Measurements from ENCODE around the gene DDC.

The DDC gene

GRCh38 chr7:50513166-50513871 is 51.9 kb downstream of the DDC start:
- DNase-seq: no peak

GRCh38 chr7:50512384-50512783 is 52.8 kb downstream of the DDC start:
- DNase-seq: no peak

GRCh38 chr7:50509459-50509858 is 55.7 kb downstream of the DDC start:
- no peak for DNase-seq

- no peak for DNase-seq
These were observed 56.7 kb downstream of the DDC start for GRCh38 chr7:50508471-50508943.

- no peak for DNase-seq
These were observed 57.2 kb downstream of the DDC start for GRCh38 chr7:50507898-50508470.

- DNase-seq: no peak
These were observed 59.5 kb downstream of the DDC start for GRCh38 chr7:50505553-50506210.

- DNase-seq: no peak
These were observed 60.3 kb downstream of the DDC start for GRCh38 chr7:50504646-50505546.

- no peak for DNase-seq
These were observed 62.3 kb downstream of the DDC start for GRCh38 chr7:50502947-50503346.

GRCh38 chr7:50502001-50502684 is 63.1 kb downstream of the DDC start:
- DNase-seq: no peak

GRCh38 chr7:50499092-50499491 is 66.1 kb downstream of the DDC start:
- DNase-seq: no peak

GRCh38 chr7:50497968-50498367 is 67.2 kb downstream of the DDC start:
- DNase-seq: no peak

- DNase-seq: no peak
These were observed 68.0 kb downstream of the DDC start for GRCh38 chr7:50497068-50497642.

- no peak for DNase-seq
These were observed 68.6 kb downstream of the DDC start for GRCh38 chr7:50496569-50496968.

- no peak for DNase-seq
These were observed 69.5 kb downstream of the DDC start for GRCh38 chr7:50495746-50496145.

- no peak for DNase-seq
These were observed 72.3 kb downstream of the DDC start for GRCh38 chr7:50492770-50493519.

- no peak for DNase-seq
These were observed 73.3 kb downstream of the DDC start for GRCh38 chr7:50491943-50492342.

GRCh38 chr7:50491209-50491608 is 74.0 kb downstream of the DDC start:
- DNase-seq: no peak

GRCh38 chr7:50488379-50488778 is 76.8 kb downstream of the DDC start:
- DNase-seq: no peak

GRCh38 chr7:50486512-50486911 is 78.7 kb downstream of the DDC start:
- no peak for DNase-seq

- no peak for DNase-seq
These were observed 83.3 kb downstream of the DDC start for GRCh38 chr7:50481867-50482266.

- DNase-seq: no peak
These were observed 84.4 kb downstream of the DDC start for GRCh38 chr7:50480797-50481196.

All from T-helper 9 cell (primary cell).